Endodermal cell (in vitro differentiated cells): ENCODE measurements around the gene OTOS. TPM values are rescaled to one million over a fixed set of nuclear protein-coding genes. Genes with fewer than 3 reads are reported as not detected.

Source experiments
- DNase-seq: peaks from one replicate; pipeline ENCODE4 v3.0.0-alpha.2; 2017
- H3K27ac ChIP-seq: 2 replicates; pipeline ENCODE4 v1.5.1; 2013; ENCODE audit warnings: mild to moderate bottlenecking, low read depth, low read length, moderate library complexity
- H3K27me3 ChIP-seq: 2 replicates; pipeline ENCODE4 v1.6.1; 2013; ENCODE audit warnings: mild to moderate bottlenecking, low read length, moderate library complexity; ENCODE audit not compliant: insufficient read depth, control insufficient read depth, poor library complexity, severe bottlenecking
- H3K36me3 ChIP-seq: 2 replicates; pipeline ENCODE4 v1.7.0; 2013; ENCODE audit warnings: mild to moderate bottlenecking, low read length, moderate library complexity; ENCODE audit not compliant: control insufficient read depth, insufficient read depth
- H3K4me1 ChIP-seq: one replicate; pipeline ENCODE4 v1.7.0; 2013; ENCODE audit warnings: low read length; ENCODE audit not compliant: control insufficient read depth, insufficient read depth
- H3K4me3 ChIP-seq: 2 replicates; pipeline ENCODE4 v1.5.1; 2013; ENCODE audit warnings: mild to moderate bottlenecking, low read length, moderate library complexity
- H3K9ac ChIP-seq: 2 replicates; pipeline ENCODE4 v1.6.1; 2013; ENCODE audit warnings: mild to moderate bottlenecking, low read length, moderate library complexity; ENCODE audit not compliant: poor library complexity, severe bottlenecking; ENCODE audit errors: extremely low read depth
- H3K9me3 ChIP-seq: 2 replicates; pipeline ENCODE4 v1.6.1; 2013; ENCODE audit warnings: mild to moderate bottlenecking, low read length, moderate library complexity; ENCODE audit not compliant: control insufficient read depth
- H3K27ac Mint-ChIP-seq: 2 replicates; pipeline ENCODE4 v1.8.0; 2020; ENCODE audit warnings: mixed read lengths
- H3K27me3 Mint-ChIP-seq: 2 replicates; pipeline ENCODE4 v1.8.0; 2021; ENCODE audit warnings: mild to moderate bottlenecking, mixed read lengths; ENCODE audit not compliant: insufficient read depth
- H3K36me3 Mint-ChIP-seq: 2 replicates; pipeline ENCODE4 v1.8.0; 2020; ENCODE audit warnings: low read depth, mixed read lengths
- H3K4me1 Mint-ChIP-seq: 2 replicates; pipeline ENCODE4 v1.8.0; 2020; ENCODE audit warnings: mixed read lengths
- H3K4me3 Mint-ChIP-seq: 2 replicates; pipeline ENCODE4 v1.8.0; 2020; ENCODE audit warnings: mild to moderate bottlenecking, moderate library complexity, mixed read lengths
- H3K9me3 Mint-ChIP-seq: 2 replicates; pipeline ENCODE4 v1.8.0; 2020; ENCODE audit warnings: mild to moderate bottlenecking, mixed read lengths
- CTCF ChIP-seq: fragments of 200-600 bp; sonication (generic); conservative IDR thresholded peaks from 2 replicates; pipeline ENCODE4 v1.5.0; 2021; ENCODE audit warnings: antibody characterized with exemption, mild to moderate bottlenecking
- WGBS, 2 experiments: methylation state at CpG; one replicate each; pipeline versions ENCODE4 v1.1.5 to v1.1.7; 2013; ENCODE audit warnings: missing lambda C conversion rate in 2 of 2, mixed read lengths in 1 of 2; ENCODE audit not compliant: insufficient coverage in 1 of 2, insufficient read length in 1 of 2; 5-methylcytosine and 5-hydroxymethylcytosine counted together
- total RNA-seq, 2 donors: library from RNA; stranded (reverse); fragmentation: NEBNext Ultra II Directional in 1 of 2; extraction: Animal tissue kit (Norgen Biotek cat#: 25700) in 1 of 2; gene quantifications; 2 replicates in 1 of 2; 3 replicates in 1 of 2; pipeline ENCODE4 v1.2.1, GENCODE V29; 2021

OTOS gene
- total RNA-seq, 2 donors from 2014 or later, result not detected

- H3K27me3 Mint-ChIP-seq, result peaks cover 11% of the 10 kb centered on the region
- Histone ChIP-seq H3K9me3 (no peaks in the 10 kb centered on the region), H3K27me3 (peaks cover 10% of the 10 kb centered on the region), H3K9ac (no peak overlapping the region), H3K4me1 (no peaks in the 10 kb centered on the region), H3K27ac (no peak overlapping the region), H3K36me3 (no peaks in the 10 kb centered on the region), H3K4me3 (no peak overlapping the region)
- 31 to 46% methylated on average over 5 to 12 of the region's 12 CpGs for WGBS, 2 experiments
- H3K27ac Mint-ChIP-seq, result no peak overlapping the region
- H3K9me3 Mint-ChIP-seq, result peaks cover 2% of the 10 kb centered on the region
- no peaks in the 10 kb centered on the region for H3K36me3 Mint-ChIP-seq
- TF ChIP-seq CTCF, result peak; percentile 90
- H3K4me1 Mint-ChIP-seq, result no peaks in the 10 kb centered on the region
- no peak overlapping the region for H3K4me3 Mint-ChIP-seq
- peak; percentile 92 for DNase-seq
Observed at GRCh38 chr2:240149943-240150784, 9.7 kb upstream of the OTOS start.

GRCh38 chr2:240147911-240148587 is 7.6 kb upstream of the OTOS start:
- Histone ChIP-seq H3K4me1 (no peaks in the 10 kb centered on the region), H3K27me3 (peaks cover 10% of the 10 kb centered on the region), H3K27ac (no peak overlapping the region), H3K4me3 (no peak overlapping the region), H3K9me3 (no peaks in the 10 kb centered on the region), H3K36me3 (no peaks in the 10 kb centered on the region), H3K9ac (no peak overlapping the region)
- WGBS, 2 experiments, result 83 to 91% methylated on average over 10 to 19 of the region's 20 CpGs
- Mint-ChIP-seq H3K4me1 (no peaks in the 10 kb centered on the region), H3K27me3 (peaks cover 10% of the 10 kb centered on the region), H3K36me3 (no peaks in the 10 kb centered on the region), H3K9me3 (peaks cover 2% of the 10 kb centered on the region), H3K27ac (no peak overlapping the region), H3K4me3 (no peak overlapping the region)
- TF ChIP-seq CTCF, result no peak
- no peak for DNase-seq

GRCh38 chr2:240147382-240147781 is 6.9 kb upstream of the OTOS start:
- Mint-ChIP-seq H3K36me3 (no peaks in the 10 kb centered on the region), H3K27ac (no peak overlapping the region), H3K27me3 (peaks cover 5% of the 10 kb centered on the region), H3K9me3 (peaks cover 2% of the 10 kb centered on the region), H3K4me1 (no peaks in the 10 kb centered on the region), H3K4me3 (no peak overlapping the region)
- peaks cover 7% of the 10 kb centered on the region for H3K27me3 ChIP-seq
- H3K27ac ChIP-seq, result no peak overlapping the region
- no peak for TF ChIP-seq CTCF
- no peaks in the 10 kb centered on the region for H3K9me3 ChIP-seq
- WGBS, 2 experiments, result 80 to 85% methylated on average over 1 to 5 of the region's 5 CpGs
- no peaks in the 10 kb centered on the region for H3K4me1 ChIP-seq
- no peak for DNase-seq
- H3K36me3 ChIP-seq, result no peaks in the 10 kb centered on the region
- no peak overlapping the region for H3K9ac ChIP-seq
- no peak overlapping the region for H3K4me3 ChIP-seq
